ENCODE measurements around the gene ZEB2.

The ZEB2 gene

GRCh38 chr2:144455987-144456386 is 63.9 kb downstream of the ZEB2 start:
- Histone ChIP-seq H3K36me3 (ENCODE audit: insufficient read depth, low read length) (no peaks in the 10 kb centered on the region), H3K9ac (ENCODE audit: low read depth, low read length) (no peak overlapping the region), H3K4me1 (ENCODE audit: insufficient read depth, low read length) (peaks cover 35% of the 10 kb centered on the region), H3K9me3 (ENCODE audit: control insufficient read depth, insufficient read depth, low read length) (no peaks in the 10 kb centered on the region)

GRCh38 chr2:144454466-144455287 is 65.2 kb downstream of the ZEB2 start:
- H3K36me3 ChIP-seq (ENCODE audit: insufficient read depth, low read length), result no peaks in the 10 kb centered on the region
- peaks cover 35% of the 10 kb centered on the region for H3K4me1 ChIP-seq (ENCODE audit: insufficient read depth, low read length)
- H3K9me3 ChIP-seq (ENCODE audit: control insufficient read depth, insufficient read depth, low read length), result no peaks in the 10 kb centered on the region
- H3K9ac ChIP-seq (ENCODE audit: low read depth, low read length), result no peak overlapping the region

DNA sequence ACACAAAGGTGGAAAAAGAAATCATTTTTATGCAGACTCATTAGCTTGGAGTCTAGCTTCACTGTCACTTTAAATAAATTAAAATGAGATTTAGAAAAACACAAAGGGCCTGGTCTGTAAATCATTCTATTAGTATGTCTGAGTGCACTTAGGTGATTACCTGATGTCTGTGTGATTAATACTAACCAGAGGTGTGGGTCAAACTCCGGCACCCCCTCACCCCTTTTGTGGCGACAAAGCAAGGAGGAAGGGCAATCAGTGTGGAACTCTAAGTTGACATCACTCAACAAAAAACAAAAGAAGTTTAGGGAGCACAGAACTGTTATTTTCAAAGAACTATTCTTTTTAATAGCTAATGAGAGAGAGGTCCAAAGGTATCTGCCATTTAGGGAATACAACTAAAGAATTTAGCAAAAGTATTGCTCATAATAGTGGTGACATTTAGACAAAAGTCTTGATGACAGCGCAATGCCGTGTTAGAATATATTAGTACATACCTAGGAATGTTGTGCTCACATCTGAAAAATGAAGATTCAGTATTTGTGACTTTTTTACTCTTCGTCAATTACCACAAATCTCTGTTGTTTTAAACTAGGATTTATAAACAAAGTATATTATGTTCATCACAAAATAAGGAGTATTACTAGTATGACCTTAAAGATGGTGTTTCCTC is 66.3 kb downstream of the ZEB2 start:
- Histone ChIP-seq H3K4me1 (ENCODE audit: insufficient read depth, low read length) (peaks cover 44% of the 10 kb centered on the region), H3K9me3 (ENCODE audit: control insufficient read depth, insufficient read depth, low read length) (no peaks in the 10 kb centered on the region), H3K36me3 (ENCODE audit: insufficient read depth, low read length) (no peaks in the 10 kb centered on the region), H3K9ac (ENCODE audit: low read depth, low read length) (no peak overlapping the region)

- Histone ChIP-seq H3K4me1 (ENCODE audit: insufficient read depth, low read length) (peaks cover 48% of the 10 kb centered on the region), H3K9ac (ENCODE audit: low read depth, low read length) (no peak overlapping the region), H3K36me3 (ENCODE audit: insufficient read depth, low read length) (no peaks in the 10 kb centered on the region), H3K9me3 (ENCODE audit: control insufficient read depth, insufficient read depth, low read length) (no peaks in the 10 kb centered on the region)
These were observed 67.0 kb downstream of the ZEB2 start for GRCh38 chr2:144452989-144453336.

GRCh38 chr2:144452169-144452988 is 67.5 kb downstream of the ZEB2 start:
- Histone ChIP-seq H3K36me3 (ENCODE audit: insufficient read depth, low read length) (no peaks in the 10 kb centered on the region), H3K9ac (ENCODE audit: low read depth, low read length) (peak overlapping the region; percentile 15; the same call in 1 of the 2 replicates), H3K9me3 (ENCODE audit: control insufficient read depth, insufficient read depth, low read length) (no peaks in the 10 kb centered on the region), H3K4me1 (ENCODE audit: insufficient read depth, low read length) (peaks cover 48% of the 10 kb centered on the region)

GRCh38 chr2:144451443-144451842 is 68.5 kb downstream of the ZEB2 start:
- peaks cover 44% of the 10 kb centered on the region for H3K4me1 ChIP-seq (ENCODE audit: insufficient read depth, low read length)
- no peaks in the 10 kb centered on the region for H3K36me3 ChIP-seq (ENCODE audit: insufficient read depth, low read length)
- no peak overlapping the region for H3K9ac ChIP-seq (ENCODE audit: low read depth, low read length)

DNA sequence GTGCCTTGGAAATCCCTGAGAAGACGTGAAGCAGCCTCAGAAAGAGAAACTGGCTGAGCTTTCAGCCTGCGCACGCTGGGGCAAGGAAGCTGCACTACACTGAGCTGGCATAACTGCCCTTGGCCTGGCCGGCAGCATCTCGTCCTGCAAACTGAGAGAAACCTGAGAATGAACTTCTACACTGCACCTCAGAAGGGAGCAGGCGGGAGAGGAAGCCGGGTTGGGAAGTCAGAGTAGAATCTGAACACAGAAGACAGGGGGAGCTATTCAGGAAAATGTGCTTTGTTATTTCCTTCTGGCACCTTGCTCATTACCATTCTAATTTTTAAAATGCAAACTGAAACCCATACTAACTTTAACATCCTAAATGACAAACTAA is 70.9 kb downstream of the ZEB2 start:
- Histone ChIP-seq H3K36me3 (ENCODE audit: insufficient read depth, low read length) (no peaks in the 10 kb centered on the region), H3K4me1 (ENCODE audit: insufficient read depth, low read length) (peaks cover 47% of the 10 kb centered on the region), H3K9ac (ENCODE audit: low read depth, low read length) (no peak overlapping the region), H3K9me3 (ENCODE audit: control insufficient read depth, insufficient read depth, low read length) (no peaks in the 10 kb centered on the region)

More at GRCh38 chr2:144451443-144451842, 68.5 kb downstream of the ZEB2 start:
- no peaks in the 10 kb centered on the region for H3K9me3 ChIP-seq (ENCODE audit: control insufficient read depth, insufficient read depth, low read length)

GRCh38 chr2:144448389-144449027 is 71.4 kb downstream of the ZEB2 start:
- H3K9me3 ChIP-seq (ENCODE audit: control insufficient read depth, insufficient read depth, low read length), result no peaks in the 10 kb centered on the region
- H3K9ac ChIP-seq (ENCODE audit: low read depth, low read length), result no peak overlapping the region
- H3K36me3 ChIP-seq (ENCODE audit: insufficient read depth, low read length), result no peaks in the 10 kb centered on the region
- peaks cover 47% of the 10 kb centered on the region for H3K4me1 ChIP-seq (ENCODE audit: insufficient read depth, low read length)

DNA sequence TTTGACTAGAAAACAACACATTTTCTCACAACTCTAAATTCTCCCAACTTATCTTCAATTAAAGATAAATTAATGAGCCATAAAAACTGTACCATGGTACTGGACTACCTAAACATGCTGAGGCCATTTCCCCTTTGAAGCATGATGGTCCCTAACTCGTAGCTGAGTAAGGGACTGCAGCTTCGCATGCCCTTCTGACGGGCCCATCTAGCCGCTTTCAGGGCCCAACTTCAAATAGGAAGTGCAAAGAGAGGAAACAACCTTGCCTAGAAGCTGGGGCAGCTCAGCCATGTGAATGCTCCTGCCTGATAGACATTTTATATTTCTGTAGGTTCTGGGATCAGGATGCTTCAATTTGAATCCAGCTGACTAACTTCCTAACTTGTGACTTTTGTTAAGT is 72.4 kb downstream of the ZEB2 start:
- Histone ChIP-seq H3K36me3 (ENCODE audit: insufficient read depth, low read length) (no peaks in the 10 kb centered on the region), H3K9ac (ENCODE audit: low read depth, low read length) (no peak overlapping the region), H3K4me1 (ENCODE audit: insufficient read depth, low read length) (peaks cover 39% of the 10 kb centered on the region)

GRCh38 chr2:144446136-144446535 is 73.8 kb downstream of the ZEB2 start:
- Histone ChIP-seq H3K4me1 (ENCODE audit: insufficient read depth, low read length) (peaks cover 29% of the 10 kb centered on the region), H3K36me3 (ENCODE audit: insufficient read depth, low read length) (no peaks in the 10 kb centered on the region), H3K9me3 (ENCODE audit: control insufficient read depth, insufficient read depth, low read length) (no peaks in the 10 kb centered on the region), H3K9ac (ENCODE audit: low read depth, low read length) (no peak overlapping the region)

More for the DNA sequence above, 72.4 kb downstream of the ZEB2 start:
- H3K9me3 ChIP-seq (ENCODE audit: control insufficient read depth, insufficient read depth, low read length), result no peaks in the 10 kb centered on the region

GRCh38 chr2:144445196-144445595 is 74.7 kb downstream of the ZEB2 start:
- H3K9ac ChIP-seq (ENCODE audit: low read depth, low read length), result no peak overlapping the region
- no peaks in the 10 kb centered on the region for H3K9me3 ChIP-seq (ENCODE audit: control insufficient read depth, insufficient read depth, low read length)
- H3K4me1 ChIP-seq (ENCODE audit: insufficient read depth, low read length), result peaks cover 29% of the 10 kb centered on the region
- H3K36me3 ChIP-seq (ENCODE audit: insufficient read depth, low read length), result no peaks in the 10 kb centered on the region

- Histone ChIP-seq H3K9ac (ENCODE audit: low read depth, low read length) (no peak overlapping the region), H3K9me3 (ENCODE audit: control insufficient read depth, insufficient read depth, low read length) (no peaks in the 10 kb centered on the region), H3K36me3 (ENCODE audit: insufficient read depth, low read length) (no peaks in the 10 kb centered on the region), H3K4me1 (ENCODE audit: insufficient read depth, low read length) (peaks cover 25% of the 10 kb centered on the region)
These were observed 75.8 kb downstream of the ZEB2 start for GRCh38 chr2:144443837-144444817.

GRCh38 chr2:144441711-144442141 is 78.2 kb downstream of the ZEB2 start:
- H3K4me1 ChIP-seq (ENCODE audit: insufficient read depth, low read length), result peaks cover 20% of the 10 kb centered on the region

More at GRCh38 chr2:144441711-144442141, 78.2 kb downstream of the ZEB2 start:
- H3K36me3 ChIP-seq (ENCODE audit: insufficient read depth, low read length), result no peaks in the 10 kb centered on the region
- no peak overlapping the region for H3K9ac ChIP-seq (ENCODE audit: low read depth, low read length)
- H3K9me3 ChIP-seq (ENCODE audit: control insufficient read depth, insufficient read depth, low read length), result no peaks in the 10 kb centered on the region

Data from ES-I3 (cell line).